Activated T-helper 17 cell treated with anti-CD3 and anti-CD28 coated beads, Interleukin-2, amount 50 U/mL, for 72 hours (primary cell): ENCODE data around the gene COPS4. TPM values are rescaled to one million over a fixed set of nuclear protein-coding genes. Genes with fewer than 3 reads are reported as not detected.
"Not testable (repeated sequence)": the region's sequence is repeated elsewhere in the genome, so short reads cannot be mapped to it uniquely, and the experiment has no call there.

ENCODE experiments used
- ATAC-seq: fragments of 150-1000 bp; cut with Tn5 transposase; replicated peaks from 2 replicates; pipeline ENCODE4 v1.10.0; 2021; ENCODE audit warnings: mild to moderate bottlenecking, moderate library complexity
- H3K27ac Mint-ChIP-seq: one replicate; pipeline ENCODE4 v1.8.0; 2022; ENCODE audit warnings: mixed read lengths
- H3K27me3 Mint-ChIP-seq: one replicate; pipeline ENCODE4 v1.8.0; 2022; ENCODE audit warnings: mixed read lengths
- H3K36me3 Mint-ChIP-seq: one replicate; pipeline ENCODE4 v1.8.0; 2022; ENCODE audit warnings: low read depth, mild to moderate bottlenecking, mixed read lengths
- H3K4me1 Mint-ChIP-seq: one replicate; pipeline ENCODE4 v1.8.0; 2022; ENCODE audit warnings: mixed read lengths
- H3K4me3 Mint-ChIP-seq: one replicate; pipeline ENCODE4 v1.8.0; 2022; ENCODE audit warnings: mild to moderate bottlenecking, mixed read lengths
- H3K9me3 Mint-ChIP-seq: one replicate; pipeline ENCODE4 v1.8.0; 2022; ENCODE audit warnings: mixed read lengths
- total RNA-seq, 2 donors: library from RNA; stranded (reverse); gene quantifications; one replicate each; pipeline ENCODE4 v1.2.3, GENCODE V29; 2022

The COPS4 gene
- total RNA-seq, 2 donors from 2014 or later: 18.6 to 24.4 TPM

DNA sequence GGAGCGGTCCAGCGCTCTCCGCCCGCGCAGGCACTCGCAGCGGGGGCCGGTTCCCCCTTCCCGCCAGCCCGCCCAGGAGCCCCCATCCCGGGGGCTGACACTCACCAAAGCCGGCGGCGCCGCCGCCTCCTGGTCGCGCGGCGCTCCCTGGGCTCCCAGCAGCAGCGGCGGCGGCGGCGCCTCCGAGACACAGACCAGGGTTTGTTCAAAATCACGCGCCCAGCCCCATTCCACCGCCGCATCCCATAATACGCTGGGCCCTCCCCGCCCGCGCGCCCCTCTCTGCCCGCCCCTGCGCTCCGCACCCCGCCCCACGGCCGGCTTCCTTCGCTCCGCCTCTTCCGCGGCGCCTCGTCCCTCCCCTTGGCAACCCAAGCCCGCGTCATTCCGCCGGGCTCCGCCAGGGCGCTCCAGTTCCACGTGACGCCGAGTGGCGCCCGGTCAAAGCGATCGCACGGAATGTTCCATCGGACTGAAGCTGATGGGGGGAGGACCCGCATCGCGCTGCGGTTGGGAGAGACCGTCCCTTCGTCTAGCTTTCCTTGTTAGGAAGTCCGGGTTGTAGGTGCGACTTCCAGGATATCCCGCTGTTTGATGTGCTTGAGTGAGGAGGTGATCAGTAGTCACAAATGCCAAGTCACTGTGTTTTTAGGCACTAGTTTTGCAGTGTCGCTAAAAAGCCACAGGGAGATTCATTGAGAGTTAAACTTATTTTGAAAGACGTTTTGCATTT is 22.1 kb upstream of the COPS4 start:
- H3K27me3 Mint-ChIP-seq: no peaks in the 10 kb centered on the region
- H3K9me3 Mint-ChIP-seq: no peaks in the 10 kb centered on the region
- peak overlapping the region; percentile 94 for H3K4me3 Mint-ChIP-seq
- ATAC-seq: peak; percentile 90
- peak overlapping the region; percentile 93 for H3K27ac Mint-ChIP-seq
- no peaks in the 10 kb centered on the region for H3K36me3 Mint-ChIP-seq
- H3K4me1 Mint-ChIP-seq: peaks cover 23% of the 10 kb centered on the region

DNA sequence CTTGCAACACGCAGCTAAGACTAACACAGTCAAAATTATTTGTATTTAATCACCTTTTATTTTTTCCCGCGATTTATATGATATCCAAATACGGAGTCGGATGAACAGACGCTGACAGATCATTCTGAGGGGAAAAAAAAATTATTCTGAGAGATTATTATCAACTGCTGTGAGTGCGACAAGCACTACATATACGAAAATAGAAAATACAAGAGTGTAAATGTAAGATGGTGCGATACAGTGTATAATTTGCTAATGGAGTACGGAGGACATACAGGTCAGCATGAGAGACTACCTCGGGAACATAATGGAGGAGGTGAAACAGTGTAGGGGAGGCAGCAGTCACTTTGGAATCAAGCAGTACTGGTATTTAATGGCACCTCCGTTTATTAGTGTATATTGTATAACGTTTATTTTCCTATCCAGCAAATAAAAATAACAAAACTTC is 21.5 kb upstream of the COPS4 start:
- Mint-ChIP-seq H3K27ac (peak overlapping the region; percentile 93), H3K4me1 (peaks cover 19% of the 10 kb centered on the region), H3K9me3 (no peaks in the 10 kb centered on the region), H3K4me3 (peak overlapping the region; percentile 94), H3K36me3 (no peaks in the 10 kb centered on the region), H3K27me3 (no peaks in the 10 kb centered on the region)
- ATAC-seq: no peak

DNA sequence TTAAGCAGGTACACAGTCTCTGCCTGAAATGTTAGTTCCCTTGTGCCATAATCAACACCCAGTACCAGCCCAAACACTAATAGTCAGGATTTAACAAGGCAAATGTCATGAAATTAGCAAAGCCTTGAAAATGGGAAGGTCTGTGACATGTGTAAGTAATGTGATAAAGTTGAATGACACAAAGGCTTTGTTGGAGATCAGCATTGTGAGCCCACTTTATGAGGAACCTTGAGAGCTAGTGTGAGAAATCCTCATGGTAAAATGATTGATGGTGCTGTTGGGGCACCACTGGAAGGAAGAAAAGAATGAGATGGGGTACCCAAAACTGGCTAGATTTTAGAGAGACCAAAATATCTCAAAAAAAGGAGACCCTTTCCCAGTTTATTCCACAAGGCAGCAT is 21.1 kb upstream of the COPS4 start:
- Mint-ChIP-seq H3K4me1 (peaks cover 18% of the 10 kb centered on the region), H3K27ac (peak overlapping the region; percentile 93), H3K27me3 (no peaks in the 10 kb centered on the region), H3K4me3 (peak overlapping the region; percentile 94), H3K9me3 (no peaks in the 10 kb centered on the region), H3K36me3 (no peaks in the 10 kb centered on the region)
- ATAC-seq: no peak

DNA sequence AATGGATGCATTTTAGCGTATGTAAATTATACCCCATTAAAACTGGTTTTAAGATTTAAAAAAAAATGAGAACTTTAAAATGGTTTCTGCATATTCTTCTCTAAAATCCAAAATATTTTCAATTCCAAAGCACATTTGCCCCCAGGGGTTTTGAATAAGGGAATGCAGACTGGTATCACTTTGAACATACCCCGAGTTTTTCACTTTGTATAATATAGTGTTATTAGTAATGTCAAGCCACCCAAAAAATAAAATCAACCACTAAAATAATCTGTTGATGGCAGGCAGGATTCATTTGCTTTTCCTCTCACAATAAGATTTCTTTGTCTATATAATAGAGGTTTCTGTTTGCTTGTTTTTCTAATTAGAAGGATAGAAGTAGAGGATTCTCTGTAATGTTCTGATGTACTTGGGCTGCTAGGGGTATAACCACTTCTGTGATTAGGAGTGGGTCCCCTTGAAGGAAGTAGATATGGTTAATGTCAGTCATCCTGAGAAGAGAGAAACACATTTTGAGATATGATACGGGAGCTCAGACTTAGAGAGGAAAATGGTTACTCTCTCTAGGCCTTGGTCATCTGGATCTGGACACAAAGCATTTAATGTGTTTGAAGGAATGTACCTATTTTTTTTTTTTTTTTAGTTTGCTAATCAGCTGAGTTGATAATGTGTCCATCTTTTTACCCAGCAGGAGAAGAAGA is 15.0 kb upstream of the COPS4 start:
- Mint-ChIP-seq H3K27ac (no peak overlapping the region), H3K36me3 (no peaks in the 10 kb centered on the region), H3K4me1 (no peaks in the 10 kb centered on the region), H3K9me3 (no peaks in the 10 kb centered on the region), H3K4me3 (no peak overlapping the region), H3K27me3 (no peaks in the 10 kb centered on the region)
- peak; percentile 79 for ATAC-seq

DNA sequence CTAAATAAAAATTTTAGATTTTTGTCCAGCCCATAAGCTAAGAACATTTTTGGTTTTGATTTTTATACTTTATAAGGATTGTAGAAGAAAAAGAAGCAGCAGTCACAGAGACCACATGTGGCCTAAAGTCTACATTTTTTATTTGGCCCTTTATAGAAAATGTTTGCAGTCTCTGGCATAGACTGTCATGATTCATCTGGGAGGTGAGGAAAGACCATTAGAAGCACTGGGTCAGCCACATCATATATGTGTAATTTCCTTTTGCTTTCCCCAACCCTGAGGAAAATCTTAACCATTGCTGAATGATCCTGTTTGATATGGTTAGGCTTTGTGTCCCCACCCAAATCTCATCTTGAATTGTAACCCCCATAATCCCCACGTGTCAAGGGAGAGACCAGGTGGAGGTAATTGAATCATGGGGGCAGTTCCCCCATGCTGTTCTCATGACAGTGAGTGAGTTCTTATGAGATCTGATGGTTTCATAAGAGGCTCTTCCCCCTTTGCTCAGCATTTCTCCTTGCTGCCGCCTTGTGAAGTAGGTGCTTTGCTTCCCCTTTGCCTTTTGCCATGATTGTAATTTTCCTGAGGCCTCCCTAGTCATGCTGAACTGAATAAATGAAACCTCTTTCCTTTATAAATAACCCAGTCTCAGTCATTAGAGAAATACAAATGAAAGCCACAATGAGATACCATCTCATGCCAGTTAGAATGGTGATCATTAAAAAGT is 12.1 kb upstream of the COPS4 start:
- Mint-ChIP-seq H3K27me3 (no peaks in the 10 kb centered on the region), H3K9me3 (no peaks in the 10 kb centered on the region), H3K36me3 (no peaks in the 10 kb centered on the region), H3K4me1 (no peaks in the 10 kb centered on the region), H3K27ac (no peak overlapping the region), H3K4me3 (no peak overlapping the region)
- ATAC-seq: no peak

DNA sequence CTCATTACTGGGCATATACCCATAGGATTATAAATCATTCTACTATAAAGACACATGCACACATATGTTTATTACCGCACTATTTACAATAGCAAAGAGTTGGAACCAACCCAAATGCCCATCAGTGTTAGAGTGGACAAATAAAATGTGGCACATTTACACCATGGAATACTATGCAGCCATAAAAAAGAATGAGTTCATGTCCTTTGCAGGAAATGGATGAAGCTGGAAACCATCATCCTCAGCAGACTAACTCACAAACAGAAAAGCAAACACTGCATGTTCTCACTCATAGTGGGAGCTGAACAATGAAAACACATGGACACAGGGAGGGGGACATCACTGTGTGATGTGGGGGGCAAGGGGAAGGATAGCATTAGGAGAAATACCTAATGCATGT is 11.4 kb upstream of the COPS4 start:
- H3K36me3 Mint-ChIP-seq, H3K4me1 Mint-ChIP-seq, H3K4me3 Mint-ChIP-seq, H3K27ac Mint-ChIP-seq, ATAC-seq, H3K9me3 Mint-ChIP-seq, H3K27me3 Mint-ChIP-seq: not testable (repeated sequence)

DNA sequence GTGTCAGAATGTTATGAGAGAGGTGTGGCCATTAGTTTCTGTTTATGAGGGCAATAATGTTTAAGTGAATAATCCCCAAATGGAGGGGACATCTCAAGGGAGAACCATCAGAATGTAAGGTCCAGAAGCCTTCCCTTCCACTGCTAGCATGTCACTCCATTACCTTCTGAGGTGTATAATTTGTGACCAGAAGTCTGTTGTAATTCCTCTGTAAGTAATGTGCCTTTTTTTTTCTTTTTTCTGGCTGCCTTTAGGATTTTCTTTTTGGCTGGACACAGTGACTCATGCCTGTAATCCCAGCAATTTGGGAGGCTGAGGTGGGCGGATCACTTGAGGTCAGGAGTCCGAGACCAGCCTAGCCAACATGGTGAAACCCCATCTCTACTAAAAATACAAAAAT is 10.8 kb upstream of the COPS4 start:
- Mint-ChIP-seq H3K4me1 (no peaks in the 10 kb centered on the region), H3K4me3 (no peak overlapping the region), H3K27me3 (no peaks in the 10 kb centered on the region), H3K27ac (no peak overlapping the region), H3K36me3 (no peaks in the 10 kb centered on the region), H3K9me3 (no peaks in the 10 kb centered on the region)
- ATAC-seq: no peak

DNA sequence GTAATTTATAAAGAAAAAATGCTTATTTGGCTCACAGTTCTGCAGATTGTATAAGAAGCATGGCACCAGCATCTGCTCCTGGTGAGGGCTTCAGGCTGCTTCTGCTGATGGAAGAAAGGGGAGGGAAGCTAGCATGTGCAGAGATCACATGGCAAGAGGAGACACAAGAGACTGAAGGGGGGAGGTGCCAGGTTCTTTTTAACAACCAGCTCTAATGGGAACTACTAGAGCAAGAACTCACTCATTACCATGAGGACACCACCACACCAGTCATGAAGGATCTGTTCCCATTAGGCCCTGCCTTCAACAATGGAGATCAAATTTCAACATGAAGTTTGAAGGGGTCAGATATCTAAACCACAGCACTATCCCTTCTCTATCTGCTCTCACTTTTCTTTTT is 9.4 kb upstream of the COPS4 start:
- no peak for ATAC-seq
- no peaks in the 10 kb centered on the region for H3K27me3 Mint-ChIP-seq
- no peak overlapping the region for H3K27ac Mint-ChIP-seq
- H3K4me3 Mint-ChIP-seq: no peak overlapping the region
- no peaks in the 10 kb centered on the region for H3K36me3 Mint-ChIP-seq
- no peaks in the 10 kb centered on the region for H3K4me1 Mint-ChIP-seq
- H3K9me3 Mint-ChIP-seq: no peaks in the 10 kb centered on the region

DNA sequence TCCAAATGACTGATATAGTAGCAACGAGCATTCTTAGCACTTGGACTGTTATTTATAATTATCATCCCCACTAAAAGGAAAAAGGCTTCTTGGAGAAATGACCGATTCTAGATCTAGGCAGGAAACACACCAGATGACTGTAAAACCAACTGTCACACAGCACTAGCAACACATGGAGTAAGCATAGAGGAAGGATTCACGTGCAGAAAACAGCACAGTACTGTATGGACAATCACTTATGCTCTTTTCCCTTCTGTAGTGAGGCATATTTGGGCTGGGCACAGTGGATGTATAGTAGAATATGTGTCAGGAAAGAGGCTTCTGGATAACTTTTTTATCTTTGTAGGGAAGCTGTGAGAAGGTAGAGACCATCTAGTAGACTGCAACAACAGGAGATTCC is 6.0 kb upstream of the COPS4 start:
- Mint-ChIP-seq H3K4me1 (no peaks in the 10 kb centered on the region), H3K9me3 (no peaks in the 10 kb centered on the region), H3K36me3 (no peaks in the 10 kb centered on the region), H3K27ac (no peak overlapping the region), H3K4me3 (no peak overlapping the region), H3K27me3 (no peaks in the 10 kb centered on the region)
- ATAC-seq: no peak

DNA sequence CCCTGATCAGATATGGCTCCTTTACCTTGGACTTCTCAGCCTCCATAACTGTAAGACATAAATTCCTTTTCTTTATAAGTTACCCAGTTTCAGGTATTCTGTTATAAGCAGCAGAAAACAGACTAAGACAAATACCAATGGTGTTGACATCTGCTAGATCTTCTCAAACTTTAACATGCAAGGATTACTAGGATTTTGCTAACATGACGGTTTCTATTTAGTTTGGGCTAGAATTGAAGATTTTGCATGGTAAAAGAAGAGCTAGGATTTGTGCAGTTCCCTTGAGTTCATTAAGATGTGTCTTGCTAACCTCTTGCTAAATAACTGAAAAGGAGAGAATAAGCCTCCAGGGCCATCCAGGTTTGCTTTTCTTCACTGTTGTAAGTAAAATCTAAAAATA is 5.3 kb upstream of the COPS4 start:
- H3K4me3 Mint-ChIP-seq: no peak overlapping the region
- no peaks in the 10 kb centered on the region for H3K9me3 Mint-ChIP-seq
- no peak overlapping the region for H3K27ac Mint-ChIP-seq
- no peak for ATAC-seq
- H3K4me1 Mint-ChIP-seq: no peaks in the 10 kb centered on the region
- H3K27me3 Mint-ChIP-seq: no peaks in the 10 kb centered on the region
- peaks cover 4% of the 10 kb centered on the region for H3K36me3 Mint-ChIP-seq

DNA sequence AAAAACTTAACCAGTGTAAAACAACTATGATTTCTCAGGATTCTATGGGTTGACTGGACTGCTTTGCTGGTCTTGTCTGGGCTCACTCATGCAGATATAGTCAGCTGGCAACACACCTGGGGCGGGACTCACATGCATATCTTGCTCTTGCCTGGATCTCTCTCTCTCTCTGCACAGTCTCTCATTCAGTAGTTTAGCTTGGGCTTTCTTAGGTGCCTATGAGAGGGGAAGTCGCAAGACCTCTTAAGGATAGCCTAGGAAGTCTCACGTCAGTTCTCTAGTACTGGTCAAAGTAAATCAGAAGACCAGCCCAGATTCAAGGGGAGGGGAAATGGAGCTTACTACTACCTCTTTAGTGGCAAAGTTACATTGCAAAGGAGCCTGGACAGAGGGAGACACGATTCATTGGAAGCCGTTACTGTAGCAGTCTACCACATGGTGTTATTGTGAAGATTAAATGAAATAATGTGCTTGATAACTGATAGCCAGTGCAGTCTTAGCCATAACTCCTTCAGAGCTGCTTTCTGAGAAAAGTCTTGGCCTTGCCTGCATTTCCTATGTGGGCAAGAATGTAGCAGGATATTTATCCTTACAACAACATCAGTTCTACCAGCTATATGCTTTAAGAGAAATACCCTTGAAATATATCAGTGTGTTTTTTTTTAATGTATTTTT is 2.1 kb downstream of the COPS4 start:
- Mint-ChIP-seq H3K27me3 (no peaks in the 10 kb centered on the region), H3K36me3 (peaks cover 9% of the 10 kb centered on the region), H3K27ac (no peak overlapping the region), H3K4me3 (peak overlapping the region; percentile 93), H3K9me3 (no peaks in the 10 kb centered on the region), H3K4me1 (peaks cover 23% of the 10 kb centered on the region)
- ATAC-seq: no peak

DNA sequence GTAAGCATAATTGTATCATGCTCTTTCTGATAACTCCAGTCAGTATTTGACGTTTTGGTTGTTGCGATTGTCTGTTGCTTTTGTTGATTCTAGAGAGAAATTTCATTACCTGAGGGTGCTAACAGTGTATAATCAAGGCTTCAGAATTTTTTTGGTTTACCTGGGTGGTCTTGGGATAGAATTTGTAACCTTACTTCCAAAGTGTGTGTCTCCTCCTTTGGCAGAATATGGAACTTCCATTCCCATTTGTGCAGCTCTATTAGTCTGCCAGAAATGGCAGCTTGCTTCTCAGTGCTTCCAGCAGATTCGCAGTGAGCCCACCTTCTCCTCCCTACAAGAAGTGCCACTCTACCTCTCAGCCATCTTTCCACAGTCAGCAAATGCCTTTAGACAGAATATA is 5.3 kb downstream of the COPS4 start:
- no peak overlapping the region for H3K27ac Mint-ChIP-seq
- H3K27me3 Mint-ChIP-seq: no peaks in the 10 kb centered on the region
- no peaks in the 10 kb centered on the region for H3K36me3 Mint-ChIP-seq
- H3K4me1 Mint-ChIP-seq: peaks cover 23% of the 10 kb centered on the region
- no peaks in the 10 kb centered on the region for H3K9me3 Mint-ChIP-seq
- no peak overlapping the region for H3K4me3 Mint-ChIP-seq
- ATAC-seq: no peak

DNA sequence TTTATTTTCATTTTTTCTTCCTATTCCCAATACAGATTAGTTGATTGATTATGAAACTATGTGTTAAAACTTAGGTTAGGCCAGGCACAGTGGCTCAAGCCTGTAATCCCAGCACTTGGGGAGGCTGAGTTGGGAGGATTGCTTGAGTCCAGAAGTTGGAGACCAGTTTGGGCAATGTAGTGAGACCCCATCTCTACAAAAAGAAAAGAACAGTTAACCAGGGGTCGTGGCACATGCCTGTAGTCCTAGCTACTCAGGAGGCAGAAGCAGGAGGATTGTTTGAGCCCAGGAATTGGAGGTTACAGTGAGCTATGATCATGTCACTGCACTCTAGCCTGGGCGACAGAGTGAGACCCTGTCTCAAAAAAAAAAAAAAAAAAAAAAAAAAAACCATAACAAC is 8.2 kb downstream of the COPS4 start:
- peaks cover 11% of the 10 kb centered on the region for H3K4me1 Mint-ChIP-seq
- H3K9me3 Mint-ChIP-seq, H3K27ac Mint-ChIP-seq, H3K27me3 Mint-ChIP-seq, H3K36me3 Mint-ChIP-seq, H3K4me3 Mint-ChIP-seq, ATAC-seq: not testable (repeated sequence)

DNA sequence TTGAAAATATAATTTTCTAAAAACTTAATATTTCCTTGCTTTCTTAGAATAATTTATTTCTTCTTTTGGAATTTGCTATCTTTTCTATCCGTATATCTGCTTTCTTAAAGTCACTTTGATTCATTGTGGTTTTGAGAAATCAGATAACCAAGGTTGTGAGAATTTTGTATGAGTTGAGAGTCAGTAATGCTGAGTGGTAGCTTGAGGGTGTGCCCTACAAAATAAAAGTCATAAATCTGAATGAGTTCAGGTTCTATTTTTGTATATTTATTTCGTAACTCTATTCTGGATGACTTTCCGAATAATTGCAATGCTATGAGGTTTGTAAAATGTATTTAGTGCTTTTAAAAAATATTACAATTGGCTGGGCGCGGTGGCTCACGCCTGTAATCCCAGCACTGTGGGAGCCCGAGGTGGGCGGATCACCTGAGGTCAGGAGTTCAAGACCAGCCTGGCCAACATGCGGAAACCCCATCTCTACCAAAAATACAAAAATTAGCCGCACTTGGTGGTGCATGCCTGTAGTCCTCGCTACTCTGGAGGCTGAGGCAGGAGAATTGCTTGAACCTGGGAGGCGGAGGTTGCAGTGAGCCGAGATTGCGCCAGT is 8.9 kb downstream of the COPS4 start:
- Mint-ChIP-seq H3K9me3 (no peaks in the 10 kb centered on the region), H3K4me1 (peaks cover 11% of the 10 kb centered on the region), H3K36me3 (peaks cover 3% of the 10 kb centered on the region), H3K27ac (no peak overlapping the region), H3K27me3 (no peaks in the 10 kb centered on the region), H3K4me3 (no peak overlapping the region)
- ATAC-seq: no peak
